OCI-LY7 (cell line): Measurements from ENCODE around the gene WASF2.

Experiments used
- EZH2phosphoT487 ChIP-seq: fragments of 200-600 bp; sonication (generic); IDR thresholded peaks from 2 replicates; pipeline ENCODE4 v1.6.1; 2018; ENCODE audit warnings: low read depth, borderline replicate concordance, mild to moderate bottlenecking, mixed run types, antibody characterized with exemption, low read length, moderate library complexity, mixed read lengths
- TF ChIP-seq, protein P1 (sequence below): fragments of 200-600 bp; sonication (generic); conservative IDR thresholded peaks from 2 replicates; pipeline ENCODE4 v1.5.1; 2014; ENCODE audit warnings: mild to moderate bottlenecking, antibody characterized with exemption, low read length, moderate library complexity, mixed read lengths

DNA sequence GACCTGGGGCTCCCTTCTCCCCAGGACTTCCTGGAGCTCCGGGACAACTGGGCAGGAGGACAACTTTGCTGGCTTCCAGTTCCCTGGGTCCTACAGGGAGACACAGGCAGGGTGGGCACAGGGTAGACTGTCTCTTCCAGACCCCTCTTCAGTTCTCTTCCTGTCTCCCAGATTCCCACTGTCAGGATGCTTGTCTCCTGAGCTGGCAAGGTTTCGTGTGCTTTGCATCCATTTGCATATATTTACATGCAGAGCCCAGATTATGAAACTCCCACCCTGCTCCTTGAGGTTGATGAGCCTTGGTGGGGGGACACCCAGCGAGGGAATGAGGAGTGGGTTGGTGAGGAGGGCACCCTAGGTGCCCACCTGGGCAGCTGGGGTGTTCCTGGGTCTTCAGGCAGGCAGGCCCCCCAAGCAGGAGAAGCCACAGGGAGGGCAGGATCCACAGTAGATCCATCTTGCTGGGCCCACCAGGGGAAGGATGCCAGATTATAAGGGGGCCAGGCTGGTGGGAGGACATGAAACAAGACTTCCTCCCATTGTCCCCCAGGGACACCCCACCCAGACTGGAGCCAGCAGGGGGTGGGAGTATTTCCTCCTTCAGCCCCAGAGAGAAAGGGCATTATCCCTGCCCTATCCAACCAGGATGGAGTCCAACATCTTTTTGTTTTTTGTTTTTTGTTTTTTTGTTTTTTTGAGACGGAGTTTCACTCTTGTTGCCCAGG, 115.4 kb downstream of the WASF2 start, which contains the start of gene FCN3:
- TF ChIP-seq, protein P1, sequence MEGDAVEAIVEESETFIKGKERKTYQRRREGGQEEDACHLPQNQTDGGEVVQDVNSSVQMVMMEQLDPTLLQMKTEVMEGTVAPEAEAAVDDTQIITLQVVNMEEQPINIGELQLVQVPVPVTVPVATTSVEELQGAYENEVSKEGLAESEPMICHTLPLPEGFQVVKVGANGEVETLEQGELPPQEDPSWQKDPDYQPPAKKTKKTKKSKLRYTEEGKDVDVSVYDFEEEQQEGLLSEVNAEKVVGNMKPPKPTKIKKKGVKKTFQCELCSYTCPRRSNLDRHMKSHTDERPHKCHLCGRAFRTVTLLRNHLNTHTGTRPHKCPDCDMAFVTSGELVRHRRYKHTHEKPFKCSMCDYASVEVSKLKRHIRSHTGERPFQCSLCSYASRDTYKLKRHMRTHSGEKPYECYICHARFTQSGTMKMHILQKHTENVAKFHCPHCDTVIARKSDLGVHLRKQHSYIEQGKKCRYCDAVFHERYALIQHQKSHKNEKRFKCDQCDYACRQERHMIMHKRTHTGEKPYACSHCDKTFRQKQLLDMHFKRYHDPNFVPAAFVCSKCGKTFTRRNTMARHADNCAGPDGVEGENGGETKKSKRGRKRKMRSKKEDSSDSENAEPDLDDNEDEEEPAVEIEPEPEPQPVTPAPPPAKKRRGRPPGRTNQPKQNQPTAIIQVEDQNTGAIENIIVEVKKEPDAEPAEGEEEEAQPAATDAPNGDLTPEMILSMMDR, result no peak
- TF ChIP-seq EZH2phosphoT487, result no peak
